Hepatocyte (in vitro differentiated cells): Measurements from ENCODE around the gene PTPRU.

Experiments
- EZH2 ChIP-seq: fragments of 200-600 bp; sonication (generic); IDR thresholded peaks from 2 replicates; pipeline ENCODE4 v1.6.1; 2016; ENCODE audit warnings: antibody characterized with exemption, mild to moderate bottlenecking, borderline replicate concordance
- EZH2phosphoT487 ChIP-seq: fragments of 200-600 bp; sonication (generic); IDR thresholded peaks from one replicate; pipeline ENCODE4 v1.6.1; 2018; ENCODE audit warnings: antibody characterized with exemption, mild to moderate bottlenecking, low read depth, moderate library complexity; ENCODE audit not compliant: unreplicated experiment, severe bottlenecking
- TF ChIP-seq, protein P1 (sequence below): fragments of 200-600 bp; sonication (generic); IDR thresholded peaks from 2 replicates; pipeline ENCODE4 v1.5.1; 2016; ENCODE audit warnings: antibody characterized with exemption, mild to moderate bottlenecking; ENCODE audit not compliant: poor library complexity

- TF ChIP-seq, protein P1, sequence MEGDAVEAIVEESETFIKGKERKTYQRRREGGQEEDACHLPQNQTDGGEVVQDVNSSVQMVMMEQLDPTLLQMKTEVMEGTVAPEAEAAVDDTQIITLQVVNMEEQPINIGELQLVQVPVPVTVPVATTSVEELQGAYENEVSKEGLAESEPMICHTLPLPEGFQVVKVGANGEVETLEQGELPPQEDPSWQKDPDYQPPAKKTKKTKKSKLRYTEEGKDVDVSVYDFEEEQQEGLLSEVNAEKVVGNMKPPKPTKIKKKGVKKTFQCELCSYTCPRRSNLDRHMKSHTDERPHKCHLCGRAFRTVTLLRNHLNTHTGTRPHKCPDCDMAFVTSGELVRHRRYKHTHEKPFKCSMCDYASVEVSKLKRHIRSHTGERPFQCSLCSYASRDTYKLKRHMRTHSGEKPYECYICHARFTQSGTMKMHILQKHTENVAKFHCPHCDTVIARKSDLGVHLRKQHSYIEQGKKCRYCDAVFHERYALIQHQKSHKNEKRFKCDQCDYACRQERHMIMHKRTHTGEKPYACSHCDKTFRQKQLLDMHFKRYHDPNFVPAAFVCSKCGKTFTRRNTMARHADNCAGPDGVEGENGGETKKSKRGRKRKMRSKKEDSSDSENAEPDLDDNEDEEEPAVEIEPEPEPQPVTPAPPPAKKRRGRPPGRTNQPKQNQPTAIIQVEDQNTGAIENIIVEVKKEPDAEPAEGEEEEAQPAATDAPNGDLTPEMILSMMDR, result no peak
- TF ChIP-seq EZH2, result no peak
- TF ChIP-seq EZH2phosphoT487, result no peak
Measured at GRCh38 chr1:29266912-29267311, 30.6 kb downstream of the PTPRU start.
